Endothelial cell of umbilical vein (primary cell): ENCODE results near the gene MVB12B. TPM values are rescaled to one million over a fixed set of nuclear protein-coding genes. Genes with fewer than 3 reads are reported as not detected.

Experiments used
- BruUV-seq: library from RNA; stranded (reverse); fragments of 400-500 nt; replicated peaks from 2 replicates; lab custom pipeline; 2021; lab: Mats Ljungman, UMichigan
- CTCF ChIA-PET: fragments of 300-600, 350-600 bp; sonication (Branson Sonifier 250); formaldehyde crosslinking; loops from one replicate; lab custom pipeline; 2021; ENCODE audit warnings: antibody characterized with exemption, inconsistent platforms; lab: Charles Lee
- POLR2A ChIA-PET: fragments of 300-600, 350-600 bp; sonication (Branson Sonifier 250); formaldehyde crosslinking; loops from one replicate; lab custom pipeline; 2021; ENCODE audit warnings: antibody characterized with exemption, inconsistent platforms; lab: Charles Lee
- DNase-seq: peaks from one replicate; pipeline ENCODE4 v3.0.0-alpha.2; 2011; ENCODE audit warnings: low read depth, low spot score
- FAIRE-seq: peaks from 2 replicates; lab custom pipeline; 2011; peaks lifted over from hg19 to GRCh38; lab: Jason Lieb, UNC
- H2AFZ ChIP-seq: 2 replicates; pipeline ENCODE4 v1.6.0; 2012; ENCODE audit warnings: low read depth, low read length, control low read depth, inconsistent platforms
- H3K27ac ChIP-seq: 2 replicates; pipeline ENCODE4 v1.5.1; 2011; ENCODE audit warnings: low read depth, mild to moderate bottlenecking, control low read depth, low read length, moderate library complexity; ENCODE audit not compliant: insufficient read depth
- H3K27me3 ChIP-seq, 2 experiments: 2 replicates each; pipeline versions ENCODE4 v1.6.0 to v1.6.1; 2011; ENCODE audit warnings: low read length in 2 of 2, mixed read lengths in 1 of 2; ENCODE audit not compliant: control insufficient read depth in 2 of 2, insufficient read depth in 2 of 2
- H3K36me3 ChIP-seq, 2 experiments: 2 replicates in 1 of 2; 3 replicates in 1 of 2; pipeline ENCODE4 v1.5.1; 2011; ENCODE audit warnings: low read length in 2 of 2, mild to moderate bottlenecking in 1 of 2, moderate library complexity in 1 of 2; ENCODE audit not compliant: control insufficient read depth in 2 of 2, insufficient read depth in 2 of 2; ENCODE audit errors: extremely low read depth in 1 of 2
- H3K4me1 ChIP-seq: 3 replicates; pipeline ENCODE4 v1.5.1; 2011; ENCODE audit warnings: mild to moderate bottlenecking, low read length; ENCODE audit not compliant: control insufficient read depth, insufficient read depth; ENCODE audit errors: extremely low read depth
- H3K4me2 ChIP-seq: 2 replicates; pipeline ENCODE4 v1.6.1; 2011; ENCODE audit warnings: low read length, control low read depth, mixed read lengths; ENCODE audit not compliant: insufficient read depth
- H3K4me3 ChIP-seq, 3 experiments: fragments of 200-600 bp in 1 of 3; sonication (generic), shearing (Covaris generic) in 1 of 3; replicated peaks in 1 of 3; 2 replicates each; pipeline ENCODE4 v1.5.1; 2011 to 2016; ENCODE audit warnings: control low read depth in 3 of 3, low read length in 3 of 3, mild to moderate bottlenecking in 2 of 3, inconsistent platforms in 1 of 3, low read depth in 1 of 3, moderate library complexity in 1 of 3; ENCODE audit not compliant: insufficient read depth in 1 of 3
- H3K79me2 ChIP-seq: 2 replicates; pipeline ENCODE4 v1.6.0; 2012; ENCODE audit warnings: low read length, inconsistent platforms; ENCODE audit not compliant: control insufficient read depth, insufficient read depth
- H3K9ac ChIP-seq: replicated peaks from 2 replicates; pipeline ENCODE3; 2011; ENCODE audit warnings: low read length, control low read depth; ENCODE audit not compliant: insufficient read depth; ENCODE audit errors: extremely low read depth
- H3K9me1 ChIP-seq: replicated peaks from 3 replicates; pipeline ENCODE4 v1.6.0; 2011; ENCODE audit warnings: mild to moderate bottlenecking, low read length; ENCODE audit not compliant: control insufficient read depth, insufficient read depth; ENCODE audit errors: extremely low read depth
- H3K9me3 ChIP-seq: replicated peaks from 2 replicates; pipeline ENCODE4 v1.5.1; 2012; ENCODE audit warnings: low read length, inconsistent platforms; ENCODE audit not compliant: control insufficient read depth, insufficient read depth
- H4K20me1 ChIP-seq: replicated peaks from 2 replicates; pipeline ENCODE3; 2011; ENCODE audit warnings: mild to moderate bottlenecking, low read length; ENCODE audit not compliant: control insufficient read depth, insufficient read depth; ENCODE audit errors: extremely low read depth
- EZH2 ChIP-seq: IDR thresholded peaks from 2 replicates; pipeline ENCODE4 v1.6.1; 2012; ENCODE audit warnings: borderline replicate concordance, low read depth, mild to moderate bottlenecking, moderate library complexity, low read length, inconsistent platforms; ENCODE audit not compliant: severe bottlenecking
- FOS ChIP-seq: IDR thresholded peaks from 2 replicates; pipeline ENCODE4 v1.6.1; 2011; ENCODE audit warnings: mild to moderate bottlenecking, low read length, moderate library complexity, borderline replicate concordance; ENCODE audit not compliant: insufficient read depth
- GATA2 ChIP-seq: IDR thresholded peaks from 2 replicates; pipeline ENCODE4 v1.7.0; 2011; ENCODE audit warnings: low read depth, mild to moderate bottlenecking, moderate library complexity, mixed read lengths, low read length; ENCODE audit not compliant: insufficient read length, insufficient read depth
- JUN ChIP-seq: IDR thresholded peaks from 2 replicates; pipeline ENCODE4 v1.6.1; 2011; ENCODE audit warnings: borderline replicate concordance, low read depth; ENCODE audit not compliant: insufficient read length, insufficient read depth
- MYC ChIP-seq: IDR thresholded peaks from one replicate; pipeline ENCODE4 v1.6.1; 2011; ENCODE audit warnings: mild to moderate bottlenecking, low read depth, low read length
- POLR2A ChIP-seq: IDR thresholded peaks from 2 replicates; pipeline ENCODE4 v1.6.1; 2012; ENCODE audit warnings: low read depth, mild to moderate bottlenecking, control low read depth, low read length
- POLR2AphosphoS5 ChIP-seq: IDR thresholded peaks from 2 replicates; pipeline ENCODE4 v1.6.1; 2012; ENCODE audit warnings: low read depth, mild to moderate bottlenecking, control low read depth, low read length, moderate library complexity; ENCODE audit not compliant: insufficient read depth
- dilution Hi-C: fragments of 300-500 bp; cut with MboI; formaldehyde crosslinking; loops from one replicate; pipeline ENCODE4 v1.15.0; 2019; ENCODE audit warnings: low sequenced_read_pairs; ENCODE audit not compliant: extremely low pct_ligation_motif_present
- intact Hi-C: fragments of 100-400 bp; cut with micrococcal nuclease; formaldehyde crosslinking; loops from one replicate; pipeline ENCODE4 v1.10.0; 2022
- polyA plus RNA-seq, 4 experiments: library from polyadenylated mRNA; depleted of rRNA in 3 of 4; stranded (reverse) in 3 of 4; unstranded in 1 of 4; fragments of >200 nt; gene quantifications; 2 replicates each; pipeline versions ENCODE4 v1.2.1 to v1.2.3, GENCODE V29; 2011 to 2012; ENCODE audit warnings: missing spikeins in 1 of 4
- total RNA-seq: library from RNA; stranded (reverse); gene quantifications from 2 replicates; pipeline ENCODE4 v1.2.3, GENCODE V29; 2021
- TF ChIP-seq, protein P1 (sequence below), 2 donors: IDR thresholded peaks; 1 replicate in 1 of 2; 2 replicates in 1 of 2; pipeline ENCODE4 v1.5.1; 2011; ENCODE audit warnings: low read length in 2 of 2, mild to moderate bottlenecking in 2 of 2, moderate library complexity in 2 of 2, control low read depth in 1 of 2, inconsistent platforms in 1 of 2, low read depth in 1 of 2; ENCODE audit not compliant: insufficient read depth in 1 of 2; ENCODE audit errors: extremely low read depth in 1 of 2
- TF ChIP-seq, protein P2 (sequence below): IDR thresholded peaks from 2 replicates; pipeline ENCODE4 v1.6.1; 2011; ENCODE audit not compliant: insufficient read depth, insufficient read length

MVB12B gene
- total and polyA plus RNA-seq, 2 donors (not counting 3 experiments of a cell fraction or from before 2014, with no cell fraction given): 6.6 to 17.3 TPM

DNA sequence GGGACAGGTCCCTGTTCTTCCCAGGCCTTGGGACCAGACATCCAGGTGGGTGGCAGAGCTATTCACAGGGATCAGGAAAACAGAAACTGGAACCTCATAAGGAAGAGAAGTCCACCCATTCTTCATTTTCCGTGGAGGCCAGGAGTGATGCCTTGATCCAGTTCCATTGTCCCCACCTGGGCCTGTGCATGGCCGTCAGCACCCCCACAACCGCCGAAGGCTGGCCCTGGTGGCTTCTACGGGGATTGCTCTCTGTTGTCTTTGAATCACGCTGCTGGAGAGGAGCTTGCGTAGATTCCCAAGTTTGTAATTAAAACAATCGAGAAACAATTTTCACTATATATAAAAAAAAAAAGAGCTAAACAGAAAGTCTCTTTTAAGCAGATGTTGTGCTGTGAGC is 134.4 kb downstream of the MVB12B start:
- Histone ChIP-seq H3K9me1 (no peaks in the 10 kb centered on the region), H3K27ac (no peak overlapping the region), H3K27me3 (no peaks in the 10 kb centered on the region), H4K20me1 (no peaks in the 10 kb centered on the region), H3K36me3 (no peaks in the 10 kb centered on the region), H3K4me3 (no peak overlapping the region), H2AFZ (no peak overlapping the region), H3K79me2 (no peaks in the 10 kb centered on the region), H3K4me1 (no peaks in the 10 kb centered on the region), H3K4me2 (no peak overlapping the region), H3K9me3 (no peaks in the 10 kb centered on the region), H3K9ac (no peak overlapping the region)
- POLR2A ChIA-PET: no interaction called here
- TF ChIP-seq JUN (no peak), MYC (no peak), FOS (no peak), POLR2AphosphoS5 (no peak), POLR2A (no peak), EZH2 (no peak), GATA2 (no peak)
- TF ChIP-seq, protein P1, sequence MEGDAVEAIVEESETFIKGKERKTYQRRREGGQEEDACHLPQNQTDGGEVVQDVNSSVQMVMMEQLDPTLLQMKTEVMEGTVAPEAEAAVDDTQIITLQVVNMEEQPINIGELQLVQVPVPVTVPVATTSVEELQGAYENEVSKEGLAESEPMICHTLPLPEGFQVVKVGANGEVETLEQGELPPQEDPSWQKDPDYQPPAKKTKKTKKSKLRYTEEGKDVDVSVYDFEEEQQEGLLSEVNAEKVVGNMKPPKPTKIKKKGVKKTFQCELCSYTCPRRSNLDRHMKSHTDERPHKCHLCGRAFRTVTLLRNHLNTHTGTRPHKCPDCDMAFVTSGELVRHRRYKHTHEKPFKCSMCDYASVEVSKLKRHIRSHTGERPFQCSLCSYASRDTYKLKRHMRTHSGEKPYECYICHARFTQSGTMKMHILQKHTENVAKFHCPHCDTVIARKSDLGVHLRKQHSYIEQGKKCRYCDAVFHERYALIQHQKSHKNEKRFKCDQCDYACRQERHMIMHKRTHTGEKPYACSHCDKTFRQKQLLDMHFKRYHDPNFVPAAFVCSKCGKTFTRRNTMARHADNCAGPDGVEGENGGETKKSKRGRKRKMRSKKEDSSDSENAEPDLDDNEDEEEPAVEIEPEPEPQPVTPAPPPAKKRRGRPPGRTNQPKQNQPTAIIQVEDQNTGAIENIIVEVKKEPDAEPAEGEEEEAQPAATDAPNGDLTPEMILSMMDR (IDR thresholded peaks at IDR 0.05; ENCODE audit: extremely low read depth in 1 of 2, insufficient read depth in 1 of 2, low read depth in 1 of 2, low read length in 2 of 2): no peak
- TF ChIP-seq, protein P2, sequence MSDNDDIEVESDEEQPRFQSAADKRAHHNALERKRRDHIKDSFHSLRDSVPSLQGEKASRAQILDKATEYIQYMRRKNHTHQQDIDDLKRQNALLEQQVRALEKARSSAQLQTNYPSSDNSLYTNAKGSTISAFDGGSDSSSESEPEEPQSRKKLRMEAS: no peak
- no TSS peak for BruUV-seq
- CTCF ChIA-PET: interaction anchor here (0.7 to 1.0 kb wide), 2 partner anchors 30 to 63 kb away, joined by 3 read pairs; no protein-coding TSS in a partner anchor
- DNase-seq (no peak), FAIRE-seq (no peak)
- intact Hi-C loops: no loop called here
- dilution Hi-C loops: no loop called here
